HCEC 1CT (cell line): ENCODE data around the gene PPP2R2B.
"Not testable (repeated sequence)": the region's sequence is repeated elsewhere in the genome, so short reads cannot be mapped to it uniquely, and the experiment has no call there.

ENCODE experiments used
- DNase-seq: peaks from one replicate; pipeline ENCODE4 v3.0.0-alpha.2; 2017

PPP2R2B gene

DNA sequence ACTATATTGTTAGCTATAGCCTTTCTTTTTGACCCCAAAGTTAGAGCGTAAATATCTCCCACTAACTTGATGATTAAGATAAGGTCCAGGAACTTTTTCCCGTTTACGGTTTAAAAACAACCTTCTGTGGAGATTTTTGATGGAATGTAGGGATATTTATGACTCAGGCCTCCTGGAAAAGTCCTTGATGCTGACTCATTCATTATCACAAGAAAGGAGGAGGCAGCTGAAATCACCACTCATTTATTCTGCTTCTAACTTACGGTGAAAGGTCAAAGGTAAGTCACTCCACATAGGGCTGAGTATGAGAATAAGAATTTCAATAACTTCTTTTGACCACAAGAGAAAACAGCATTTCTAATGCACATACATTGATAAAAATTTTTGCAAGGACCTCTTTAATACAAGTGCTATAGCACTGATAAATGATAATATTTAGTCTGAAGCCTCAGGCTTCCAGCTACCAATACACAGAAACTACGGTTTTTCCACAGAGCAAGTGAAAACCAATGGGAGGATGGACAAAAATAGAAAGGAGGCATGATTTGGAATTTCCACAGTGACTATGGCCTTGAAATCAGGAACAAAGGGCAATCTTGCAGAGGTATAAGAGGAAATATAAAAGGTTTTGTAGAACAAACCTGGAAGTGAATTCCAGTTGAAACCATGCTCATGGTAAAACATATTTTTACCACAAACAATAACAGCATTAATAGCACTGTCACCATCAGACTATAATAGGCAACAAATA is 146.5 kb downstream of the PPP2R2B start:
- peak; percentile 87 for DNase-seq

DNA sequence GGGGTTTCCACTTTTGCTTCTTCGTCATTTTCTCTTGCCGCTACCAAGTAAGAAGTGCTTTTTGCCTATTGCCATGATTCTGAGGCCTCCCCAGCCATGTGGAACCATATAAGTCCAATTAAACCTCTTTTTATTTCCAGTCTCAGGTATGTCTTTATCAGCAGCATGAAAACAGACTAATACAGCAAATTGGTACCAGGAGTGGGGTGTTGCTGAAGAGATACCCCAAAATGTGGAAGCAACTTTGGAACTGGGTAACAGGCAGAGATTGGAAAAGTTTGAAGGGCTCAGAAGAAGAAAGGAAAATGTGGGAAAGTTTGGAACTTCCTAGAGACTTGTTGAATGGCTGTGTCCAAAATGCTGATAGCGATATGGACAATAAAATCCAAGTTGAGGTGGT is 149.8 kb downstream of the PPP2R2B start:
- DNase-seq: not testable (repeated sequence)

- DNase-seq: no peak
Observed at GRCh38 chr5:146726891-146727290, 151.7 kb downstream of the PPP2R2B start.

- DNase-seq: no peak
Observed at GRCh38 chr5:146726020-146726419, 152.5 kb downstream of the PPP2R2B start.

GRCh38 chr5:146725025-146725424 is 153.5 kb downstream of the PPP2R2B start:
- no peak for DNase-seq

GRCh38 chr5:146722361-146722779 is 156.2 kb downstream of the PPP2R2B start:
- no peak for DNase-seq

- DNase-seq: no peak
Observed at GRCh38 chr5:146721073-146721815, 157.3 kb downstream of the PPP2R2B start.

GRCh38 chr5:146720107-146720506 is 158.4 kb downstream of the PPP2R2B start:
- no peak for DNase-seq

DNA sequence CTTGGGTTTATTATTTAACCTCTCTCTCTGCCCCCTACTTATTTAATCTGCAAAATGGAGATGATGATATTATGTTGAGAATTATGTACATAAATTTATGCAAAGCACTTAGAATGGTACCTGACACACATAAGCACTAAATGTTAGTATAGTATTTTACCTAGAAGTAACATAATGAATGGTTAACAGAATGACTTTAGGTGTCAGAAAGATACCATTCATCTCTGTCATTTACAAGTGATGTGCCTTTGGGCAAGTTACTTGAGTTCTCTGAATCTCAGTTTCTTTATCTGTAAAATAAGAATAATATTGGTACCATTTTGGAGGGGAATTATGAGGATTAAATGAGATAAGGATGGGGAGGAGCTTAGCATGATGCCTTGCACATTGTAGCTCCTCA is 159.4 kb downstream of the PPP2R2B start:
- no peak for DNase-seq

GRCh38 chr5:146718609-146719008 is 159.9 kb downstream of the PPP2R2B start:
- no peak for DNase-seq

- DNase-seq: no peak
Observed at GRCh38 chr5:146717951-146718350, 160.6 kb downstream of the PPP2R2B start.

DNA sequence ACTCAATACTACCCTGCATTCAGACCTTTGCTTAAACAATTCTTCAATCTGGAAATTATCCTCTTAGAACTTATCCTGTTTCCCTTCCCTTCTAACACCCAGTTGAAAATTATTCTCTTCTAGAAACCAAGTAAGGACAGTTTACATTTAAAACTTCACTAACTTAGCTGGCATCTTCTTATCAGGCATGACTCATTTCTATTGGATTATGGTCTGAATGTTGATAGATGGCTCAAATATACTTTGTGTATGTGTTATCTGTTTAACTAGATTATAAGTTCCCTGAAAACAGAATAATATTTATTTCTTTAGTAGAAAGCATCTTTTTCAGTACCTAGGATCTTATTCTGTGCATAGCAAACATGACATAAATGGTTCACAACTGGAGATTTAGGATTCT is 161.9 kb downstream of the PPP2R2B start:
- no peak for DNase-seq

DNA sequence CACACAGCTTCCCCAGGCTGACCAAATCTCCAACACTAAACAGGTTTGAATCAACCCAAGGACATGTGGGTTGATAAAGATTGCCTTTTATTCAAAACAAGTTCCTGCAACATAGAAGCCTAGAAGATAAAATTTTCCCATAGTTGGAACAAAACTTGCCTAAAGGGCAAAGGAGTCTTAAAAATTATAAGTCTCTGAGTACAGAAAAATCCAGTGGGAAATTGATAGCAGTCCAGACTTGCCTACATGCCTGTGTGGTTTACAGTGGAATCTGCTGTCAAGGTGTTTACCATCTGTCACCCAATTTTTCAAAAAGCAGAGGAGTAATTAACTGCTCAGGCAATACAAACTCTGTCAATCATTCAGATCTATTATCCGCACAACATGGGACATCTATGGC is 168.2 kb downstream of the PPP2R2B start:
- no peak for DNase-seq

- no peak for DNase-seq
Observed at GRCh38 chr5:146707316-146707715, 171.2 kb downstream of the PPP2R2B start.

- DNase-seq: no peak
Observed at GRCh38 chr5:146706321-146706972, 172.1 kb downstream of the PPP2R2B start.

GRCh38 chr5:146704949-146705665 is 173.4 kb downstream of the PPP2R2B start:
- no peak for DNase-seq

- DNase-seq: no peak
Observed at GRCh38 chr5:146703899-146704298, 174.7 kb downstream of the PPP2R2B start.

DNA sequence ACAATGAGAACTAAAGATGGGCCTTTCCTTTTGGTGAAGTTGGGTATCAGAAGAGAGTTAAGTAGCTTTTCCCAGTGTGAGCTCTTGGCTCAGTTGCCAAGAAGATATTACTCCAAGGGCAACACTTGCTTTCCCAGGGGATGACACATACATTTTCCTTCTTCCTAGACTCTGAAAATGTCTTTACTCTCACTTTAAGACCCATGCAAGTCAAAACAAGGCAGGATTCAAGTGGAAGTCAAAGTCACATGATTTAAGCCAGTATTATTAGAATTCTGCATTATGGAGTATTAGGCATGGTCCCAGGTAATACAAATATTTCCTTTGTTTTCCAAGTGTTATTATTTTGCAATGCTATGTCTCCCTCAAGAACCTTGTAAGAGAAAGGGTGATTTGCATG is 175.1 kb downstream of the PPP2R2B start:
- DNase-seq: no peak

DNA sequence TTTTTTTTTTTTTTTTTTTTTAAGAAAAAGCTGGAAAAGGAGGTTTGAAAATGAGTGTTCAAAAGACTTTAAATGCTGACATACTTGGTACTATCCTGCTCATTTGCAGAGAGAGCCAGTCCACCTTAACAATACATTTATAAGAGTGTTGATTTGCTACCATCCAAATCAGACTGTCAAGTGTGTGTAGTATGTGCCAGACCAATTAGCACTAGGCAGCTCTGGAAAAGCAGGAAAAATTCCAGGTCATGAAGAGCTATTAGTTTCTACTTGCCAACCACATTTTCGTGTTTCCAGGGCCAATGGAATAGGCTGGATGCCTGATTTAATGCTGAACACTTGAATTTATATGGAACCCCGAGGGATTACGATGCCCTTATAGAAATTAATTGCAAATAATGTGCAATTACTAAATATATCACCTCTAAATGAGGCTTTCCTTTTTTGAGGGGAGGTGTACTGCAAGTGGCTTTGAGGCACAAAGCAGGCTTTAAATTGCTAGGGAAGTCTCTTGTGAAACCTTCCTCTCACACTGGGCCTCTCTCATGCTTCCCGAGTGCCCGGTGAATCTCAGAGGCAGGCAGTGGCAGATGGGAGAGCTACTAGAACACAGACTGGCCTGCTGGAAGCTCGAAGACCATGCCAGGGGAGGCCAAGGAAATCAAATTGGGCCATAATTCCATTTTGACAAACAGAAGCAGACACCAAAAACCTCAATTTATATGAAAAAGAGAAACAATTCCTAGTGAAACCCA is 178.7 kb downstream of the PPP2R2B start:
- DNase-seq: no peak

DNA sequence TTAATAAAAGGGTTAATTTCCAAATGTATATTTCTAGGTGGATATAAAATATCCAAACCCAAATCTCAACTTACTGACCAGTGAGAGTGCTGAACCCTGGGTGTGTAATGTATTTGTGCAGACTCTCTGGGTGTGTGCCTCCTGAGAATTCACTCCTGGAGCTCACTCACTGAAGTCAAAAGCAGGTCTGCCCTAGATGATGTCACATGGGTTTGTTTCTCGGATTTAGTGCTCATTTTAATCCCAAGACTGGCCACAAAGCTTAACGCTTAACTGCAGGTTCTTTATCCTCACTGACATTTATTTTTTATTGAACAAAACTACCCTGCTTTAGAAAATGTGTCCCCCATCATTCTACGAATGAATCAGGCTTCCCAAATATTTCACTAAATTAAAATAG is 179.4 kb downstream of the PPP2R2B start:
- DNase-seq: no peak

DNA sequence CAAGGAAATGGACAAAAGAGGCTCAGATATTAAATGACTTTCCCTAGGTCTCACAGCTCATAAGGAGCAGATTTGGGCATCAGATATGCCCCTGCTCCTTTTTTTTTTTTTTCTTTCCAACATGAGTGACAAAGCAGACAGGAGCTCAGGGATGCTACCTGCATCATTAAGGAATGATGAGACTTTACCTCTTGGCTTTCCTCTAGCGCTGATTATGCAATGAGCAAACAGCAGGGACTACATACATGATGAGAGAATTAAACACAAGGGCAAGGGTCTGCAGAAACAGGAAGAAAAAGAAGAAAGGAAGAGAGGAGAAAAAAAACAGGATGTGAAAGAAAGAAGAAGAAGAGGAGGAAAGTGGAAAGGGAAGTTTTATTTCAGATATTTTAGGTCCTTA is 179.9 kb downstream of the PPP2R2B start:
- DNase-seq: no peak

- DNase-seq: no peak
Observed at GRCh38 chr5:146697211-146697610, 181.3 kb downstream of the PPP2R2B start.

DNA sequence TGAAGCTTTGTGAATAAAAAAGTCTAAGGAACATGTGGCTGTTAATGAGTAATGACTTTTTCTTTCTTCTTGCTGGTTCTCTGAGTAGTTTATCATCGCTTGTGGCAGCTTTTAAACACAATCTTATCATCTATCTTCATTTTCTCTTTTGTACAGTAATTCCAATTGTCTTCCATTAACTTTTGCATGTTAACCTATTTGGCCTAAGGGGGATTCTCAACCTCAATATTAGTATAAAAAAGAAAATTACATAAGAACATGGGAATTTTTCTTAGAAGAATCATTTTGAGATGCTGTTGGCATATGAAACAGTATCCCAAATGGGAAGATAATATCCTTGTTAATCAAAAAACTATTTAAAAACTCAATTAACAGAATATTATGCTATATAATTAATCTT is 182.9 kb downstream of the PPP2R2B start:
- no peak for DNase-seq
